Measurements from ENCODE around the gene ADAM12.
"Not testable (repeated sequence)": the region's sequence is repeated elsewhere in the genome, so short reads cannot be mapped to it uniquely, and the experiment has no call there.

ADAM12 gene

DNA sequence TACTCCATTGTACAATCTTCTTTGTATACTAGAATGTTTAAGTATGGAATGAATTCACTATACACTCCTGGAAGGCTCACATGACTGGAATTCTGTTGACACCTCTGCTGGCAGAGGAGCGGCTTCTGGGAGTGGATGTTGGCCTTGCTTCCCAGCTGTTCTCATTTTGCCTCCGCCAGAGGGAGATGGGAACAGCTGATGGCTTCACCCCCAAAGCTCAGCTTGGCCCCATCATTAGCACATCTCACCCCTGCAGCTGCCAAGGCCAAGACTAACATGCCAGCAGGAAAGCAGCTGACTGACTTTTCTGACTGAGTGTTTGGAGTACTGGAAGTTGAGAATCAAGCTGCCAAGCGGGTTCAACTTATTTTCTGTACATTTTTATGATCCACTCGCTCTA is 15.1 kb downstream of the ADAM12 start:
- no peak for DNase-seq

DNA sequence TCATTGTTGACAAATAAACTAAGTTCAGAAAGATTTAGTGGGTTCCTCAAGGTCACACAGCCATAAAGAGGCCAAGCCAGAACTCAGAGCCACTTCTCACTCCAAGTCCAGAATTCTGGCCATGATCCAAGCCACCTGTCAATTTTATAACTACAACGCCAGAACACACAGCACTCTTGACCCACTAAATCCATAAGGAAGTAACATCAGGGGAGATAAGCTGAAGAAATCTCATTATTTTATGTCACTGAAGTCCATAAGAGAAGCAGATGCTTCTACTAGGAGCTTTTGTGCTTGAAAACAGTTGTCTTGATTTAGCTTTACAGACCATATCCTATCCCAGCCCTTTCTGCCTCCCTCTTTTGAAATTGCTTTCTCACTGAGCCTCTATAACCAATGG is 15.9 kb downstream of the ADAM12 start:
- DNase-seq: no peak

DNA sequence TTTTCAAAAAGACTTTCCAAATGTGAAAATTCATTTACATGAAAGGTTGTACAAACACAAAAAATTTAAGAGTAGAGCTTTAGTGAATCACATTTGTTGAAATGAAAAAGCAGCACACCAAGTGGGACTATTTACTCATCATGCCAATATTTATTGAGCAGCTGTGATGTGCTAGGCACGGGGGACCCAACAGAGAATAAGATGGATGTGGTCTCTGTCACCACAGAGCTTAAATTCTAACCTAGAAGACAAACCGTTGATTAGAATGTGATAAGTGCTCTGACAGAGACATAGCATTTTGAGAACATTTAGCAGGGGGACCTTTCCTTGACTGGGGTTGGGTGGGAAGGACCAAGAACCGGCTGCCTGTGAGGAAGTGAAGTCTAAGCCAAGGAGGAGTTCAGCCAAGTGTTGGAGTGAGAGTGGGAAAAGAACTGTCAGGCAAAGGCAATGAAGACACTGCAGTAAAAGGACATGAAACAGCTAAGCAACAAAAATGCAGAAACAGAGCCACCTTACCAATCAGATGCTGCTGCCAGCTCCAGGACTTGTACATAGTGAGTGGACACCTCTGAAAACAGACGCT is 19.1 kb downstream of the ADAM12 start:
- DNase-seq: no peak

DNA sequence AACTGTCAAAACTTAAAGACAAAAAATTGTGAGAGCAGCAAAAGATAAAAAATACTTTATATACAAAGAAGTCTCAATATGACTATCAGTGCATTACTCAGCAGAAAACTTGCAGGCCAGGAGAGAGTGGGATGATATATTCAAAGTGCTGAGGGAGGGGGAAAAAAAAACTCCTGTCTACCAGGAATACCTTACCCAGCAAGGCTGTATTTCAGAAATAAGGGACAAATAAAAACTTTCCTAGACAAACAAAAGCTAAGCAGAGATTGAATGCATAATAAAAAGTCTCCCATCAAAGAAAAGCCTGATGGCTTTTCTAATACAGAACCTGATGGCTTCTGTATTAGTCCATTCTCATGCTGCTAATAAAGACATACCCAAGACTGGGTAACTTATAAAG is 31.1 kb downstream of the ADAM12 start:
- no peak for DNase-seq

DNA sequence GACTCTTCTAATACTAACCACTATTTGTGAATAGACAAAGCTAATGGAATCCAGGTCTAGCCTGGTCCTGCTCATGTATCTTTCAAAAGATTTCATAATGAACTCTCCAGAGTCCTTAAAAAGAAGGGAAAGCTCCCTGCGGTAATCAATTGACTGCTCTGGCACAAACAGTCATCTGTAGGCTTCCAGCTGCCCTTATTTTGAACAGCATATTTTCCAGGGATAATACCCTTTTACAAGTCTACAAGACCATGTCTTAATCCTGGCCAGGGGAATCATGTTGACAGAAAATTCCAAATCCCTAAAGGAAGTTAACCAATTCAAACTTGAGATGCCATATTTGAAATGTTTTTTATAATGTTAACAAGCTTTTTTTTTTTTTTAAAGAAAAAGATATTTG is 34.6 kb downstream of the ADAM12 start:
- no peak for DNase-seq

DNA sequence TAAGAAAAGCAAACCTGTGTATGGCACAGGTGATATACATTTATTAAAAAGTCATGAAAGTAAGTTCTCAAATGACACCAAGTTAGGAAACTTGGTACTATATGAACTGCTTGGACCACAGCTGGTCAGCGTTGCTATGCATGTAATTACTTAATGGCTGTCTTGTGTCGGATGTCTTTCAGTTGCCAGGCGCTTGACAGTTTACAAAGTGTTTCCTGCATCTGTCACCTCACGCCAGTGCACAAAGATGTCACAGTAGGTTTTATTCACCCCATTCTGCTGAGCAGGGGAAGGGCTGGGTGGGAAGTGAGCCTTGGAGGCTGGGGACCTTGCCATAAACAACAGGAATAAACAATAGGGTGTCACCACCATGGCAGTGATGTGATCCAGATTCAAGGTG is 35.8 kb downstream of the ADAM12 start:
- no peak for DNase-seq

DNA sequence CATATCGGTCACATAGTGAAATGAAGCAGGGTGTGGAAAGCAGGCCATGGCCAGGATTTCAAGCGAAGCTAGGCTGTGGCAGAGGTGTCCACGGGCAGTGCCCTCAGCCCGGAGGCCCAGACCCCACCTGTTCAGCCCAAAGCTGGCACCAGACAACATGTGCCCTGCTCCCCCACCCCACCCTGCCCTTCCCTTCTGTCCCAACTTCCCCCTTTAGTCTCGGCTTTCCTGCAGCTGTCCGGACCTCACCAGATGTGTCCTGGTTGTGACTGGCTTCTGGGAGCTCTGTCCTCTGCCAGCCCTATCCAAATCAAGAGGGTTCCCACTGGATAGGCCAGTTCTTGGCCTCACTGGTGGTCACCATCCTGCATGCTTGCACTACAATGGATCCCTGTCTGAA is 37.3 kb downstream of the ADAM12 start:
- DNase-seq: no peak

DNA sequence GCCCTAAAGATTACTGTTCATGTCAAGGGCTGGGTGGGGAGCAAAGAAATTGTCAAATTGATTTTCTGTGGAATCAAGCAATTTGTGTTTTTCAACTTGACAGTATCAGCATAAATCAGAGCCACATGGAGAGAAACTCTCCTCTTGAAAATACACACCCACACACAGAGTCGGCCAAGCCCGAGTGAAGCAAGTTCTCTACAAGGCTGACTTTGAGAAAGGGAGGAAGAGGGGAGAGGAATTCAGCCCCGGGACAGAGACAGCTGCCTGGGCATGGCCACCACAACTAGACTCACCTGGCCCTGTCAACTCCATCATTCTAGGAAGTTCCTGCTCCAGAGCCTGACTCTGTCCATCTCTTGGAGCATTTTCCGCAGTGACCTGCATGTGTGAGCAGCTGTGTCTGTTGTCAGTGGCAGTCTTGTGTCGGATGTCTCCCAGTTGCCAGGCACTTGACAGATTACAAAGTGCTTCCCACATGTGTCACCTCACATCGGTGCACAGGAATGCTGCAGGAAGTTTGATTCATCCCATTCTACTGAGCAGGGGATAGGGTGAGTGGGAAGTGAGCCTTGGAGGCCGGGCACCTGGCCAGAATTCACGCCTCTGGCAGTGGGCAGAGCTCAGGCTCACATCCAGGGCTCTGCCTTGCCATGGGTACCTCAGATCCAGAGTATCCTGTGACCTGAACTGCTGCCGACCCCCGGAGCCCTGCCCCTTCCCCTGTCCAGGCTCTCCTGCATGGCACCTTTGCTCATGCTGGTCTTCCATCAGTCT is 37.9 kb downstream of the ADAM12 start:
- no peak for DNase-seq

DNA sequence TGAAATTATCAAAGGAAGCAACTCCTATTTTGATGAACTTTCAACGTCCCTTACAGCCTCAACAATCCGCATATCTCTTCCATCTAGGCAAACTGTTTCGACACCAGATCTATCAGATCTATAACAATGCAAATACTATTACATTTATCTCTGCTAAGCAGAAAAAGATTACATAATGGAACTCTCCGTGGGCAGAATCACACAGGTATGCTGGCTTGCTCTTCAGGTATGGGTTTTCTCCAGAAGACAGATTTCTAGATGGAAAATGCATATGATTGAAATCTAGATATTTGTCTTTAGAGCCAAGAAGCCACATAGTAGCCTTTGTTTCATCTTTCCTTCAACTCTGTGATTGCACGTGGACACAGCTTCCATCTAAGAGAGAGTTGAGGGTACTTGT is 38.6 kb downstream of the ADAM12 start:
- no peak for DNase-seq

DNA sequence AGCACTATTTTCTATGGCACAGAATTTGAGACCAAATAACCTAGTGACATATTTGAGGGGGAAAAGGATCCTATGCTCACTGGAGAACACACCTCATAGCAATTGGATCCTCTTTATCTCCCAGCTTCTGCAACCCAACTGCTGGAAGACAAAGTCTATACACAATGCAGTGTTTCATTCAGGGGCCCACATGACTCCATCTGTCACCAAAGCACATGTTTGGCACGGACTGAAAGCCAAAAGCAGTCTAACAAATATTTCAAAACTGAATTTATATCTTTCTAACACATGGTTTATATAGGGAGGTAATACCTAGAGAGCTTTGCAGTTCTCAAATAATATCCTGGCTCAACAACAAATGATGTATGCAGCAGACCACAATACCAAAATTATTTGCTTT is 39.2 kb downstream of the ADAM12 start:
- DNase-seq: no peak

DNA sequence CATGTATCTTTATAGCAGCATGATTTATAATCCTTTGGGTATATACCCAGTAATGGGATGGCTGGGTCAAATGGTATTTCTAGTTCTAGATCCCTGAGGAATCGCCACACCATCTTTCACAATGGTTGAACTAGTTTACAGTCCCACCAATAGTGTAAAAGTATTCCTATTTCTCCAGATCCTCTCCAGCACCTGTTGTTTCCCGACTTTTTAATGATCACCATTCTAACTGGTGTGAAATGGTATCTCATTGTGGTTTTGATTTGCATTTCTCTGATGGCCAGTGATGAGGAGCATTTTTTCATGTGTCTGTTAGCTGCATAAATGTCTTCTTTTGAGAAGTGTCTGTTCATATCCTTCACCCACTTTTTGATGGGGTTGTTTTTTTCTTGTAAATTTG is 44.8 kb downstream of the ADAM12 start:
- not testable (repeated sequence) for DNase-seq

DNA sequence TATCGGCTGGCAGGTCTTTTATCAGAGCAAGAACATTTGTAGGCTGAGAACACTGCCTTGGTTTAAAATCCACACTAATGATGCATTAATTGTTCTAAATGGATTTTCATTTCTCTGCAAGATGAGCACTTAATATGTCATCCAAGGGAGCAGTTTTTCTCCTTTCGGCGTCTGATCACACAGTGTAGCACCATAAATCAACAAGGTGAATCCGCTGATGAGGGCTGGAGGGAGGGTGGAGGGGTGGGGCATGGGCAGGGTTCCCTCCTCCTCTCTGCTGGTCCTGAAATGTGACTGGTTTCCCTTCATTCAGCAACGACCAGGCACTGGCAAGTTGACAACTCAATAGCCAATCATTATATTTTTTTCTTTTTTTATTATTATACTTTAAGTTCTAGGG is 45.6 kb downstream of the ADAM12 start:
- DNase-seq: no peak

DNA sequence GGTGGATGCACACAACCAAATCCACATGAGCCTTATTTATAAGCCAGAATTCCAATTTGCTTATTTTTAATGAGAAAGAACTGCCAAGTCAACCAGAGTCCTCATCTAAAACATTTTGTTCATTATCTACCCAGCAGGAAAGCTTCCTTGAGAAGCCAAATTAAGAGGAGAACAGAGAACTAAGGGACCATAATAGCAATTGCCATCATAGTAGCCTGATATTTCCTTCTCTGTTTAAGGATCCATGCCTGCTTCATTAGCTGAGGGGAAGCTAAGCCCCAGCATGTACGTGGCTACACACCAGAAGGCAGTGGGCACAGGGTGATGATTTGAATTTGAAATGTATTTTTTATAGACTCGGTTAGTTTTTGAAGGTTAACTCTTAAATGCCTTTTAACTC is 46.8 kb downstream of the ADAM12 start:
- no peak for DNase-seq

DNA sequence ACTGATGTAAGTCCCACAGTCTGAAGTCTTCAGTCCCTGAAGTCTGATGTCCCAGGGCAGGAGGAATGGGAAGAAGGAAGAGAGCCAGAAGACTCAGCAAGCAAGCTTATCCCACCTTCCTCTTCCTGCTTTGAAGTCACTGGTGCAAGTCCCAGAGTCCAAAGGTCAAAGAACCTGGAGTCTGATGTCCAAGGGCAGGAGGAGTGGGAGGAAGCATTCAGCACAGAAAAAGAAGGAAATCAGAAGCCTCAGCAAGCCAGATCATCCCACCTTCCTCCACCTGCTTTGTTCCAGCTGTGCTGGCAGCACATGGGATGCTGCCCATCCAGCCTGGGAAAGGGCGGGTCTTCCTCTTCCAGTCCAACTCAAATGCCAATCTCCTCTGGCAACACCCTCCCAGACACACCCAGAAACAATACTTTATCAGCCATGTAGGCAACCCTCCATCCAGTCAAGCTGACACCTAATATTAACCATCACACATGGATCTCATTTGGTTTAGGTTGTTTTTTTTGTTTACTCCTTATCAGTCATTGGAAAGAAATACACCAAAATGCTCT is 50.9 kb downstream of the ADAM12 start:
- no peak for DNase-seq

DNA sequence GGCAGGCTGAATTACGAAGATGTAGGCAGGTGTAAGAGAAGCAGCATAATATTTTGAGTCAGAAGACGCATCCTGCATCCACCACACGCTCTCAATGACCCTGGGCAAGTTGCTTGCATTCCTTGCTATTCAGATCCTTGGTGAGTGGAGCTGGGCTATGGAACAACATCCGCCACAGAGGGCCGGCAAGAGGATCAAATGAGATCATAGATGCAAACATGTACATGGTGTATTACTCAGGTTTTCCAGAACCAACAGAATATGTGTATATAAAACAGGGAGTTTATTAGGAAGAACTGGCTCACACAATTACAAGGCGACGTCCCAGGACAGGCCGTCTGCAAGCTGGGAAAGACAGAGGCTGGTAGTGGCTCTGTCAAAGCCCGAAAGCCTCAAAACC is 51.5 kb downstream of the ADAM12 start:
- DNase-seq: no peak

DNA sequence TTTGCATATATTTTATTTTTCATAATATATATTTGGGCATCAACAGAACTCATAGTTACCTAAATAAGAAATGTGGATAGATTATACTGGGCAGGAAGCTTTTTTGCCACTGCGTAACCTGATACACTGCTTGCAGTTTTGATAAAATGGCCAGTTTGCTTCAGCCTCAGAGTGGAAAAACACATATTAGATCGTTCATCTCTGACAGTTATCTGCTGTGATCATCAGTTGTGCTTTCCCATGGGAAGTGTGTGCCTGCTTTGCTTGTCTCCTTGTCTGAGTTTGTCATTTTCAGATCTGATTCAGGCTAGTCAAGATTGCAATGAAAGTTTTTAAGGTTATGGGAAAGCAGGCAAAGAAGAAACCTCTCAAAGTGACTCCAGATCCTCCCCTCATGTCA is 54.0 kb downstream of the ADAM12 start:
- DNase-seq: no peak

DNA sequence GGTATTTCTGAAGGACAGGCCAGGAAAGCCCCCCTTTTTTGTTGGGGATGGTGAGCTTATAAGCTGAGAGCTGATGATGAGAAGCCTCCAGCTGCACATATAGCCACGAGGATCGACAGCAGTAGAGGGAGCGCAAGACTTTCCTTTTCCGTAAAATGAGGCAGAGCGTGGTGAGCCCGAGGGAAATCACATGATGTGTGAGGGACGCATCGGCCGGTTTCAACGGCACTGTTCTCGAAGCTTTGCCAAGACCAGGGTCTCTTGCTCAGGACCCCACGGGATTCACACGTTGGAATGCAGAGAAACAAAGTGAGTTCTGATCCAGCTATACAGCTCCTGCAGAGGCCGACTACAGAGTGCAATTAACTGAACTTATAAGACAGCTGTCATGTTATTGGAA is 55.7 kb downstream of the ADAM12 start:
- no peak for DNase-seq

DNA sequence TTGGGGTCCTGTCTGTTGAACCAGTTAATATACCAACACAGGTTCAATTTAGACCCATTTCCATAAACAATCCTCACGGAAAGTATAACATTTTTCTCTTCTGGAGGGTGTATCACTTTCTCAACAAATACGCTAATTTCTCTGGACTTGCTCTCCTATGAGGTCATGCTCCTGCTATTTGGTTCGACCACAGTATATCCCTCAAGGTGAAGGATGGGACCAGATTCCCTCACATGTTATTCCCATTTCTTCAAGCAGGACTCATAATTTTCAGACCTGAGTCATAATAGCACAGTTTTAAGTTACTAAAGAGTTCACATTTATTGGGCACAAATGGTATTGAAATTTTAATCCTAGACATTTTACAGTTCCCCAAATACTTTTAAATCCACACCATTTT is 57.2 kb downstream of the ADAM12 start:
- no peak for DNase-seq

DNA sequence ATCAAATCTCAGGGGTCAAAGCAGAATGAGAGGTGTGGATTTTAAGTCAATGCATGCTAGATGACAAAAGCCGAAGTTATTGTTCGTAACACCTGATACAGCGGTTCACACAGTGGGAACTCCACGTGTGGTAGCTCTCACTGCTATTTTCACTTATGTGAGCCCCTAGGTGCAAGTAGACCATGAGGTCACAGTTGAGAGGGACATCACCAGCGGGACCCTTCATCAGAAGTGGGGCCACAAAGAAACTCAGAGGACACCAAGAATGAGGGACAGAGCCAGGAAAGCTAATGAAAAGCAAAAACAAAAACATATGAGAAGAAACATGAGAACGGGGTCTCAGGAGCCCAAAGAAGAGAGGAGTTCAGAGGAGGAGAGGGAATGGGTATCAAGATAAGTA is 63.5 kb downstream of the ADAM12 start:
- no peak for DNase-seq

DNA sequence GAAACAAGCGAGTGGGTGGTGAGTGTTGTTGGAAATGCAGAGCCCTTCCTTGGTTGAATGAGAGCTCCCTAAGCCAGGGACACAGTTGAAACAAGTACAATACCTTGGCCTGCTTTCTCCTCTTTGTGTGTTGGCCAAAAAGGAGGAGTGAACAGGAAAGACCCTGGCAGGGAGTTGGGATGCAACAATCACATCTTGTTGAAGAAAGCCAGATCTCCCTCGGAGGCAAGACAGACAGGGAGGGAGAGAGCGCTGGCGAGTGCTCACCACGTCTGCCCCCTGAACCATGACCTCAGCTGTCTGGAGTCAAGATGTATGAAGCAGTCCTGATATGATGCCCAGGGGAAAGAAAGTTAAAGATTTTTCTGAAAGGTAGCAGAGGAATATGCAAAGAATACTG is 66.8 kb downstream of the ADAM12 start:
- DNase-seq: no peak

DNA sequence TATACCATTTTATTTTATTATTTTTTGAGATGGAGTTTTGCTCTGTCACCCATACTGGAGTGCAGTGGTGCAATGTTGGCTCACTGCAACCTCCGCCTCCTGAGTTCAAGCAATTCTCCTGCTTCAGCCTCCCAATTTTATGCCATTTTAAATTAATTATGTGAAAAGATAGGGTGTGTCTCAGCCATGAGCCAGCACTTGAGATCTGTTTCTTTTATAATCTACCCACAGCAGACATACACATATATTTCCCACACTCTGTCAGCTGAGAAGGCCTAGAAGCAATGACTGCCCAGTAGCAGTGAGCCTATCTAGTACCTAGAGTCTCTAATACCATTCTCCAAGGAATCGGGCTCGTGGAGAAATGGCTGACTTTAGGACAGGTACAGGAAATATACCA is 70.5 kb downstream of the ADAM12 start:
- DNase-seq: no peak

DNA sequence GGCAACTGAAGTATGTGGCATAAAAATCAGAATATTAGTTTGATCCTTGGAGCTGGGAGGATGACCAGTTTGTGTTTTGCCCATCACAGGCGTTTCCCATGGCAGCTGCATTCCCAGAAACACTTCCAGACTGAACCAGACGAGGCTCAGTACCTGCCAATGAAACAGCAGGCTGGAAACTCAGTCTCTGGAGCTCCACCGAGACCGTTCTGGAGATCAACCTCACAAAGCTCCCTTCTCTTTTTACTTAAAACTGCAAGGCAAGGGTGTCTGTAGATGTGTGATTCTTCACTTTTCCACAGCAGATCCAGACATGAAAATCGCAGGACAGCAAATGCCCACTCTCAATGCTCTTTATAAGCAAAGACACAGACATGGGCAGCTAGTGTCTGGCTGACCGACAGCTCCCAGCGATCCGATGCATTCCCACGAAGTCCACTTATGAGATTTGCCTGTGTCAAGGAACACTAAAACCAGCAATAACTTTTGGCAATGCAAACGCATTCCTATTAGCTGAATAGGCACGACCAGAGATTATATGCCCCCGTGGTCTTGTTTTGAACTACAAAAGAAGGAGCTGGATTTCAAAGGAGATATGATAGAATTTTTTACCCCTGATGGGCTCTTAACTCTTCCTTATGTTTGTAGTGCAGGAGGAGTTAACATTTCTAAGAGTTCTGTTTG is 72.6 kb downstream of the ADAM12 start:
- DNase-seq: no peak

DNA sequence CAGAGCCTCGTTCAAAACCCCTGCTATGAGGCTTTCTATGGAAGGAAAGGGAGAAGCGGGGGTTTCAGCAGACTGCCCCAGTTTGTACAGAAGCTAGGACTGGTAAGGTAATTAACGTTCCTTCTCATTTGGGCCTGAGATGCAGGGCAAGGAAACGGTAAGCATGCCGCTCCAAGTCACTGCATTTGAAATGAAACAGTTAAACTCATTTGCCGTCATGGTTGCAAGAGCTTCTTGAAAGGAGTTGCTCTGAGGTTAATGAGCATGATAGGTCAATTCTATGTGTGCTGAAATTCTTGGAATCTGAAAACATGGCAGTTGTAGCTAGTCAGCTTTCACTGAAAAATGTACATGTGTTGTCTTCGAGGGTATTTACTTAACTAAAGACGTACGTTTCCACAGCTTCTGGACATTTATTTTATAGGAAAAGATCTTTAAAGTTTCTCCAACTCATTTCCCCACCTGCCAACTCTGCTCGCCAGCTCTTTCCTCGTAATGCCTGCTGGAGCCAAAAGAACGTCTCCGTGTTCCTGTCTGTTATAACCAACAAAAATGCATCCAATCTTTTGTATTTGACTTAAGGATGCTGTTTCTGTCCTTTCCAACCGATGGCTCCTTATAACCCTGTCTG is 73.3 kb downstream of the ADAM12 start:
- DNase-seq: no peak

DNA sequence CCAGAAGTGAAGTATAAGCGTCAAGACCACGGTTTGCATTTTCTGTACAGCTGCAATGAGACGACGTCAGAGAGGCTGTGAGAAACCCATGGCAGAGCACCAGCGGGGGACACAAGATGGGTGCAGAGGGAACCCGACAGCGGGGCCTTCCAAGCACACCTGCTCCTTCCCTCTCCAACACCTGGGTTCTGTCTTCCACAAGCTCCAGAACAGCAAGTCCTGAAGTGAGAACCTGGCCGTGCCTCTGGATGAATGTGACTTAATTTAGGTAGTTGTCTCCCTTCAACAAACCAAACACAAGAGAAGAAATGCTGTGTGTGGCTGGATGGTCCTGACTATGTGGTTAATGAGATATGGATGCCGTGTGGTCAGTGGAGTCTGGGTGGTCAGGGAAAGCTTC is 76.1 kb downstream of the ADAM12 start:
- DNase-seq: no peak

Data from RPMI8226 (cell line).